Ramos (cell line): ENCODE measurements around the gene FBXW5.

Source experiments
- in situ Hi-C: fragments of 300-500 bp; cut with MboI; formaldehyde crosslinking; loops from one replicate; pipeline ENCODE4 v1.14.3; 2022; ENCODE audit warnings: low sequenced_read_pairs; ENCODE audit not compliant: unreplicated experiment

FBXW5 gene

DNA sequence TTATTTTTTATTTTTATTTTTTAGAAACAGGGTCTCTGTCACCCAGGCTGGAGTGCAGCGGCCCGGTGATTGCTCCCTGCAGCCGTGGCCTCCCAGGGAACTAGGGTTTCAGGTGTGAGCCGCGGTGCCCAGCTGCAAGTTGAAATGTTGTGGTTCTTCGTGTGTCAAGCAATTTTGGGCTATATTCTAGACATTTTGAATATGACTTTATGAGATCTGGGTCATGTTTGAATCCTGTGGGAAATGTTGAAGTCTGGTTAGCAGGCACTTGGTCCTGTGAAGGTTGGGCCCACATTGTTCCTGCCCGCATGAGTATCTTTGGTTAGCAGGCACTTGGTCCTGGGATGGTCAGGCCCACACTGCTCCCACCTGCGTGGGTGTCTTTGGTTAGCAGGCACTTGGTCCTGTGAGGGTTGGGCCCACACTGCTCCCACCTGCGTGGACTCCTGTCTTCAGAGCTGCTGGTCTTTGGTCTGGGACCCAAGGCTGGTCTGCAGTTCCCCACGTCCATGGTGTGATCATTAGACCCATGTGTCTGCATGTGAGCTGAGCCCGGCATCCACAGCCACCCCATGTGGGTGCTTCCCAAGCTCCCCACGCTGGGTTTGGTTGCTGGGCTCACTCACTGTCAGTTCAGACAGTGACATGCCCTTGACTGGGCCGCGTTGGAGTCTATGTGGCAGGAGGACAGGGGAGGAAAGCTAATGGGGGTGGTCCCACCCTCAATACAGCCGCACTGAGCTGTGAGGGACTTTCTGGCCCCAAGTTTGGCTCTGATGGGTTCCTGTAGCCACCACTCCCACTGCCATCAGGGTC lies 7.1 kb downstream of the FBXW5 start:
- in situ Hi-C loops = no loop called here

DNA sequence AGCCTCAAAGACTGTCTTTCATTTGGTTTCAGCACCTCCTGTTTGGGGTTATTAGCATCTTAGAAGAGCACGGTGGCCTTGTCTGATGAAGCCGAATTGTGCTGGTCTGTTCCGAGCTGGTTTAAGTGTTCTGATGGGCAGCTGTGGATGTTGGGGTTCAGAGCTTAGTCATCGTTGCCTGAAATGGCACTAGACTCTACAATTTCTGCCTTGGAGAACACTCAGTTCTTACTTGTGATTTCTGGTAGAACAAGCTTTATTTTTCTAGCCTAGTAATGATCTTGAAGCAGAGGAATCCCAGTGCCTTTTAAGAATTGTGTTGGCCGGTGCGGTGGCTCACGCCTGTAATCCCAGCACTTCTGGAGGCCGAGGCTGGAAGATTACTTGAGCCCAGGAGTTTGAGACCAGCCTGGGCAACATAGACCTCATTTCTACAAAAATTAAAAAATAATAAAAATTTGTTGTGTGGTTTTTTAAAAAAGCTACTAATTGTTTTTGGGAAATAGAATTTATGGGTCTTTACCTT lies 7.8 kb downstream of the FBXW5 start:
- in situ Hi-C loops = no loop called here

DNA sequence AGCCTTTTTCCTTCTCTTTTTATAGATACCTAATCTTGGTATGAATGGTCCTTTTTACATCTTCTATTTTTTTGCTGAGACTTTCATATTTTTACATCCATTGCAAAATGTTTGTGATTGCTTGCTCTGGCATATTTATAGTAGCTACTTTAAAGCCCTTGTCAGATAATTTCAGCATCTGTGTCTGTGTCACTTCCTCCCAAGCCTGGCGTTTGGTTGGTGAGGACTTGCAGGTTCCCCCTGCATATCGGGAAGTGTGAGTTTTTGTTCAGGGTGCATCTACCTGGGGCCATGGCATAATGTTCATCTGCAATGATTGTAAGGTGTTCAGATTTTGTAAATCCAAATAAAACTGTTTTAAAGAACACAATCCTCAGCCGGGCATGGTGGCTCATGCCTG lies 8.9 kb downstream of the FBXW5 start:
- in situ Hi-C loops = no loop called here

DNA sequence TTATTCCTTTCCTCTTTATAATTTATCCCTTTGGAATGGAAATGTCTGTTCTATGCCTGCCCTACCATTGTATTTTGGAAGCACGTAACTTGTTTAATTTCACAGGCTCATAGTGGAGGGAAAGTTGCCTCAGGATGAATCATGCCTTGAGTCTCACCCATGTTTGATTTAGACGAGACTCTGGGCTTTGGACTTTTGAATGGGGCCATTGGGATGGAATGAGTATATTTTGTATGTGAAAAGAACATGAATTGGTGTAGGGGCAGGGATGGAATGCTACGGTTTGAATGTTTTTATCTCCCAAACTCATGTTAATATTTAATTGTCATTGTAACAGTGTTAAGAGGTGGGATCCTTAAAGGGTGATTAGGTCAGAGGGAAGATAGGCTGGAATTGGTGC lies 10.3 kb downstream of the FBXW5 start:
- in situ Hi-C loops = no loop called here

DNA sequence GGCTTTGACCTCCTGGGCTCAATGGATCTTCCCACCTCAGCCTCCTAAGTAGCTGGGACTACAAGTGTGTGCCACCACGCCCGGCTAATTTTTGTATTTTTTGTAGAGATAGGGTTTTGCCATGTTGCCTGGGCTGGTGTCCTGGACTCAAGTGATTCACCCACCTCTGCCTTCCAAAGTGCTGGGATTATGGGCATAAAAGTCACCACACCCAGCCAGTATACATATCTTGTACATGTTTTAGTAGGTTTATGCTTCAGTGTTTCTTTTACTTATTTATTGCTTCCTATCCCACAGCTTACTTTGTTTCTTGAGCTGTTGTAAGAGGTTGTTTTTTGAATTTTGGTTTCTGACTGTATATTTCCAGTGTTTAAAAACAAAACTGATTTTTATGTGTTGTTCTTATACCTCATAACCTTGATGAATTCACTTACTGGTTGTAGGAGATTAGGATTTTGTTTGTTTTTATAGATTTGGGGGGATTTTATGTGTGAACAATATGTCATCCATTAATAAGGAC lies 12.9 kb downstream of the FBXW5 start:
- in situ Hi-C loops = no loop called here

DNA sequence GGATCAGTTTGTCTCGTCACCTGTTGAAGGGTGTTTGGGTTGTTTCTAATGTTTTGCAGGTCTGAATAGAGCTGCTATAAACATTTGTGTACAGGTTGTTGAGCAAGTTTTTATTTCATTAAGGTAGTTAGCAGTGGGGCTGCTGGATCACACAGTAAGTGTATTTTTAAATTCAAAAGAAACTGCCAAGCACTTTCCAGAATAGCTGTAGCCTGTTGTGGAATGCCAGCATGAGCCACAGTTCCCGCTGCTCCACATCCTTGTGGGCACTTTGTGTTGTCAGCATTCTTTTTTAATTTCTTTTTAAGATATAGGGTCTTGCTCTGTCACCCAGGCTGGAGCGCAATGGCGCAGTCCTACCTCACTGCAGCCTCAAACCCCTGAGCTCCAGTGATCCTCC lies 14.5 kb downstream of the FBXW5 start:
- in situ Hi-C loops = no loop called here

DNA sequence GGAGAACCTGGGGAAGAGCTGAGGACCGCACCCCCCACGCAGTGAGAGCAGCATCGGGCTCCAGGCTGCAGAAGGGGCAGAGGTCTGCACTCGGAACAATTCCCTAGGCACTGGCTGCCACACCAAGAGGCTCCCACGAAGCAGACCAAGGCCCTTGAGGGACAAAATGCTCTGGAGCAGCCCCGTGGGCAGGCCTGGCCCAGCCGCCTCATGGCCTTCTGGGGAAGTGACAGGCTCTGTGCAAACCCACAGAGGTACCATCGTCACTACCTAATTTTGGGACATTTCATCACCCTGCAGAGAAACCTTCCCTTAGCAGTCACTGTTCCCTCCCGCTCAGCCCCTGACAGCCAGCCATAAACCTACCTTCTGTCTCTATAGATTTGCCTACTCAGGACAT lies 15.9 kb downstream of the FBXW5 start:
- in situ Hi-C loops = no loop called here

DNA sequence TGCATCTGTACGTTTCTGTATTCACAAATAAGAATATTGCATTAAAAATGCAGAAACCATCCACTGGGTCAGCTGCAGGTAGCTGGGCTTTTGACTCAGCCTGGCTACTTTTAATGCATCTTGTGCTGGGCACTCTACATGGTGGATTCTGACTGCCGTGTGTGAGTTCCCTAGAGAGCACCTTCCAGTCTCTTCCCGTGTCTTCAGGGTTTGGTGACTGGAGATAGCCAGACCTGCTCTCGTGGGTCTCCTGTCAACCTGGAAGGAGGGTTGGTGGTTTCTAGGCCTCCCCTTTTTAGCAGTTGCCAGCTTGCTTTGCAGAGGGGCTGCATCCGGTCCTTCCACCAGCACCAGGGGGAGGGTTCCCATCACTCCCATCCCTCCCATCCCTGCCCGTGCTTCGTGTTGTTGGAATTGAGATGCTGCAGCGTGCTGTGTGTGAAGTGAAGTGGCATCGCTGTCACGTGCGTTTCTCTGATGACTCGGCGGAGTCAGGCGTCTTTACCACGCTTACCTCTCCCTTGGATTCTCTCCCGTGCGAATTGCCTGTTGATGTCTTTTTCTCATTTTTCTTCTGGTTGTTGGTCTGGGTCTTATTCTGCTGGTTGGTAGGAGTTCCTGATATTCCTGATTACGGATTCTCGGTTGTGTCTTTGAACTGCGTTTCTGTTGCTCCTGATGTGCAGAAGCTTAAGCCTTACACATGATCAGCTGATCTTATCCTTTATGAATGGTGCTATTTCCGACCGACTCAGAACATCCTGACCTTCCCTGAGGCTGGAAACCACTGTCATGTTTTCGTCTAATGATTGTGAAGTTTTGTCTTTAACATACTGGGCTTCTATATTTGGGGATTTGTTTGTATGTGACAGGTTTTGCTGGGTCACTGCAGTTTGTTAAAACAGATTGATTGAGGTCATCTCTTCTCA lies 16.9 kb downstream of the FBXW5 start:
- in situ Hi-C loops = no loop called here

DNA sequence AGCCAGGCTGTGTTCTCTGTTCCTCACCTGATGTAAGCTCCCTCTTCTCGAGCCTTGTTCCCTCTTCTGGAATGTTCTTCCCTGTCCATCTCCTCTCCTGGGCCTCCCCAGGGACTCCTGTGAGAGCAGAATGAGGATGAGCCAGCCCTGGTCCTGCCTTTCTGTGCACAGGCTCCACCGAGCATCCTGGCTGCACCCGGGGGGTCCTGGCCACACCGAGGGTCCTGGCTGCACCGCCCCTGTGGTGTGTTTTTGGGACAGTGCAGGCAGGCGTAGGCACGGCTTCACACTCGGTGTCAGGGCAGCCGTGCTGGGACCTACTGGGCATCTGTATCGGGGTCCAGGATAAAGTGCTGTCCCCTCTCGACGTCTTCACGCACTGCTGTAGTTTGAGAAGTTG lies 17.8 kb downstream of the FBXW5 start:
- in situ Hi-C loops = no loop called here

DNA sequence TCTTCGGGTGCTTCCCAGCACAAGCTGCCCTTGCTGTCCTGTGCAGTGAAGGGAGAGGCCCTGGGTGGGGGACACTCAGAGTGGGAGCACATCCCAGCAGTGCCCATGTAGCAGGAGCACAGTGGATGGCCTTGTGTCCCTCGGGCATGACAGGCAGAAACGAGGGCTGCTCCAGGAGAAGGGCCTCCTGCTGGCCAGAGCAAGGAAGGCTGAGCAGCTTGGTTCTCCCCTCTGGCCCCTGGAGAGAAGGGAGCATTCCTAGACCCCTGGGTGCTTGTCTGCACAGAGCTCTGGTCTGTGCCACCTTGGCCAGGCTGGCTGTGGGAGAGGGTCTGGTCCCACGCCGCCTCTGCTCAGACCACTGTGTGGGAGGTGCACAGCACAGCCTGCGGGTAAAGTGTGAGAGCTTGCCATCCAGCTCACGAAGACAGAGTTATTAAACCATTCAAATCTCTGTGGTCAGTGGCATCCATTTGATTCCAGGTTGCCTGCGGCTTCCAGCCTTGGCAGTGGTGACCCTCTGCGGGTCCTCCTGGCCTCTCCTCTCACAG lies 18.3 kb downstream of the FBXW5 start:
- in situ Hi-C loops = no loop called here

DNA sequence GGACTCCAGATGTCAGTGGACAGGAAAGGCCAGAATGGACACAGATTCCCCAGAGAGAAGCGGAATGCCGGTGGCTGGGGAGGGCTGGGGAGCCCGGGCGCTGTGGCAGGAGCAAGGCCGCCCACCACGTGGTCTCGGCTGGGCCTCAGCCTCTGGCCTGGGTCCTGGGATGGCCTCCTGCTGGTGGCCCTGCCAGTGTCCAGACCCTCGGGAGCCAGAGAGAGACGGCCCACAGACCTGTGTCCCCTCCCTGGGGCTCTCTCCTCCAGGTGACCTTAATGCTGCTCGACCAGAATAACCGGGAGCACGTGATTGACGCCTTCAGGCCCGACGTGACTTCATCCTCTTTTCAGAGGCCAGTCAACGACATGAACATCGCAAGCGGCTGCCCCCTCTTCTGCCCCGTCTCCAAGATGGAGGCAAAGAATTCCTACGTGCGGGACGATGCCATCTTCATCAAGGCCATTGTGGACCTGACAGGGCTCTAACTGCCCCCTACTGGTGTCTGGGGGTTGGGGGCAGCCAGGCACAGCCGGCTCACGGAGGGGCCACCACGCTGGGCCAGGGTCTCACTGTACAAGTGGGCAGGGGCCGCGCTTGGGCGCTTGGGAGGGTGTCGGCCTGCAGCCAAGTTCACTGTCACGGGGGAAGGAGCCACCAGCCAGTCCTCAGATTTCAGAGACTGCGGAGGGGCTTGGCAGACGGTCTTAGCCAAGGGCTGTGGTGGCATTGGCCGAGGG lies 19.0 kb downstream of the FBXW5 start:
- in situ Hi-C loops = no loop called here

DNA sequence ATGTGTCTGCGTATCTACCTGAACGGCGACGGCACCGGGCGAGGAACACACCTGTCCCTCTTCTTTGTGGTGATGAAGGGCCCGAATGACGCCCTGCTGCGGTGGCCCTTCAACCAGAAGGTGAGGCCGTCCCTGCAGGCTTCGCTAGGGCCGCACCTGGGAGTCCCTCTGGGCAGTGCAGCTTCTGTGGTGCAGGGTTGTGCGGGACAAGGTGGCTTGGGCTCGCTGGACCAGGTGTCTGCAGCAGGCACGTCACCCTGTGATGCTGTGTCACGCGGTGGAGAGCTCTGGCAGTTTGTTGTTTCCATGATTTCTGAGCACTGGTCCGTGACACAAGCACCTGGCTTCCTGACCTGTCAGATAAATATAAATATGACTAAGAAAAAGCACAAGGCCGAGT lies 20.7 kb downstream of the FBXW5 start:
- in situ Hi-C loops = no loop called here

DNA sequence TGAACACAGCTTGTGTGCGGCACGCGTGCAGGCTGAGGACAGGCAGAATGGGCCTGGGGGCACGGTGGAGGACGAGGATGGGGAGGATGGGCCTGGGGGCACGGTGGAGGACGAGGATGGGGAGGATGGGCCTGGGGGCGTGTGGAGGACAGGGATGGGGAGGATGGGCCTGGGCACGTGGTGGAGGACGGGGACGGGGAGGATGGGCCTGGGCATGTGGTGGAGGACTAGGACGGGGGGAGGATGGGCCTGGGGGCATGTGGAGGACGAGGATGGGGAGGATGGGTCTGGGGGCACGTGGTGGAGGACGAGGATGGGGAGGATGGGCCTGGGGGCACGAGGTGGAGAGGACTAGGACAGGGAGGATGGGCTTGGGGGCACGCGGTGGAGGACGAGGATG lies 22.0 kb downstream of the FBXW5 start:
- in situ Hi-C loops = no loop called here

DNA sequence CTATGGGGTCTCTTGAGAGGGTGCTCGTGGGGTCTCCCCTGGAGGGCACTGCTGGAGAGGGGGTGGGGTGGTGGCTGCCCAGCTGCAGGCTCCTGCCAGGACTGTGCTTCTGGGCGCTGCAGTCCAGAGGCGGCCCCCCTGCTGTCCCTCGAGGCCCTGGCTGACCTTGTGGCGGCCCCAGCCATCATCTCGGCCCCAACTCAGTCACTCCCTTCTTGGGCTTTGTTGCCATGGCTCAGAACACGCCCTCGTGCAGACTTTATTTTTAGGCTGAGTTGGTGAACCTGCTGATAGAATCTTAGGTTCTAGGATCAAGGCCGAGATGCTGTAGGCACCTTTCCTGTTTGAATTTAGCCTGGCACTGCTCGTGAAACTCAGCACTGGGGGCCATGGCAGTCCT lies 22.8 kb downstream of the FBXW5 start:
- in situ Hi-C loops = no loop called here

DNA sequence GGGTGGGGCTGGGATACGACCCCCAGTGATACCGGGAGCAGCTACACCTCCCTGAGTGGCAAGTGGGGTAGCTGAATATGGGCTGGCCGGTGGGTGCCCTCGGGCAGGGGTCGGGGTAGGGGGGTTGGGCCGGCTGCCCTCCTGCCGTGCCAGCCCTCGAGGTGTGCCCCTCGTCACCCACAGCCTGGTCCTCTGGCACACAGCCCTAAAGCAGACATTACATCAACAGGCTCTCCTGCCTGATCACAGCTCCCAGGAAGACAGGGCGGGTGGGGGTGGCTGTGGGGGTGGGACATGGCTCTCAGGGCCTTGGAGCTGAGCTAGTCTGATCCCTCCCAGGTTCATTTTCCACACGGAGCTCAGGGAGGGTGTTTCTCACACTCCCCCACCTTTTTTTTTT lies 23.2 kb downstream of the FBXW5 start:
- in situ Hi-C loops = no loop called here

DNA sequence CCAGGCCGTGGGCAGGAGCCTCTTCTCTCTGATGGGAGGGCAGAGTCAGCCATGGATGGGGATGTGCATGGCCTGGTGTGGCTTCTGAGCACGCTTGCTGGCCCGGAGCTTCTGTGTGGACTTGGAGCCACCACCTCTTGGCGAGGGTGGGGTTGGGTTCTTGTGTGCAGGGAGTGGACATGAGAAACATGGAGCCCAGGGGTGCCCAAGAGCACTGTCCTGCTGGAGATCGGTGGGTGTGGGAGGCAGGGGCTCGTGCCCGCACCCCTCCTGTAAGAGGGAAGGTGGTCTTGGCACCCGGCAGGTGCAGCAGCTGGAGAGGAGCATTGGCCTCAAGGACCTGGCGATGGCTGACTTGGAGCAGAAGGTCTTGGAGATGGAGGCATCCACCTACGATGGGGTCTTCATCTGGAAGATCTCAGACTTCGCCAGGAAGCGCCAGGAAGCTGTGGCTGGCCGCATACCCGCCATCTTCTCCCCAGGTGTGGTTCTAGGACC lies 23.8 kb downstream of the FBXW5 start:
- in situ Hi-C loops = no loop called here

DNA sequence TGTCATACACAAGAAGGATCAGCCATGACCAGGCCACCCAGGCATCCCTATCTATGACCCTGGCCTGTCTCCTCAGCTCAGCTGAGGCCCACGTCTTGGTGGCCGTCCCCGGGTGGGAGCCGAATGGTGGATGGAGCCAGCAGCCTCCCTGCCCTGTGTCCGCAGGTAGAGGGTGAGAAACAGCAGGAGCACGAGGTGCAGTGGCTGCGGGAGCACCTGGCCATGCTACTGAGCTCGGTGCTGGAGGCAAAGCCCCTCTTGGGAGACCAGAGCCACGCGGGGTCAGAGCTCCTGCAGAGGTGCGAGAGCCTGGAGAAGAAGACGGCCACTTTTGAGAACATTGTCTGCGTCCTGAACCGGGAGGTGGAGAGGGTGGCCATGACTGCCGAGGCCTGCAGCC lies 24.5 kb downstream of the FBXW5 start:
- in situ Hi-C loops = no loop called here

DNA sequence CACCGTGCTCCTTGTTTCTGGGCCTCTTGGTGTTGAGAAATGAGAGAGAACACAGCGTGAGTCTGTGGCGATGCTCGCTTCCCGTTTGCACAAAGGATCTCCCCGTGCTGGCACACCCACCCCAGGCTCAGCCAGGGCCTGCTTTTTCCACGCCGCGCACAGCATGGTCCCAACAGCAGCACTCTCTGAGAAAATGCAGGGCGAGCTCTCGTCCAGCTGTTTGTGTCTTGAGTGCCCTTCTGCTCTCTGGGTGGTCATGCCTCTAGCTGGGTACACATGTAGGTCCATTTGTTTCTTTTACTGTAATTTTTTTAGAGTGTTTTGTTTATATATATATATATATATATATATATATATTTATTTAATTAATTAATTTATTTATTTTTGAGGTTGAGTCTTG lies 26.6 kb downstream of the FBXW5 start:
- in situ Hi-C loops = no loop called here

DNA sequence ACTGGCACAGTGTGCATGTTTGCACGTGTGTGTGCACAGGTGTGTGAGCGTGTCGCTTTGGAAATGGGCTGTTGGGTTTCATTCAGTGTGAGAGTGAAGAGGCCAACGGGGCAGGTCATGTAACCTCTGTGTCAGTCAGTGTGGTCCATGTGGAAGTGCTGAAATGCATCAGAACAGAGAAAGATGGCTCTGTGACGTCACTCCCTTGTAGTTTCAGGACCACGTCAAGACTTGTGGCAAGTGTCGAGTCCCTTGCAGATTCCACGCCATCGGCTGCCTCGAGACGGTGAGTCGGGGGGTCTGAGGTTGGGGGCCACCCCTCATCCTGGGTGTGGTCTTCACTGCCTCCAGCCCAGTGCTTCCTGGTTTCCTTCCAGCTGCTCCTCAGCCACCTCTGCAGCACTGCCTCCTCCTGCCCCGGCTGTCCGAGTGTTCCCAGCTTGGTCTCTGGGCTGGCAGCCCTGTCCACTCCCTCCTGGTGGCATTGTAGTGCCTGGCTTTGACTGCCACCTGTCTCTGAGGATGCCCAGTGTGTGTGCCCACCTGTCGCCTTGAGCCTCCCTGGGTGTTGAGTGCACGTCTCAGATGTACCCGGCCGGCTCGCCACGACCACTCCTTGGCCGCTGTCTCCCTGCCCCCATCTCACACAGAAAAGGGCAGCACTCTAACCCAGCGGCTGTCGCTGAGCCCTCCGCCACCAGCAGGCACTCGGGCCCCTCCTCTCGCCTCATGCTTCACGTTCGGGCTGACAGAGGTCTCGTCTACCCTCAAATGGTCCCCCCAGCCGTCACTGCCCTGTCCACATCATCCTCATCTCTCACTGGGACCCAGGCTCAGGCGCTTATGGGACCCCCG lies 28.0 kb downstream of the FBXW5 start:
- in situ Hi-C loops = no loop called here
